ENCODE measurements around the gene FSD1. TPM values are rescaled to one million over a fixed set of nuclear protein-coding genes. Genes with fewer than 3 reads are reported as not detected.

FSD1 gene
- total RNA-seq, 2 donors from 2014 or later: not detected

DNA sequence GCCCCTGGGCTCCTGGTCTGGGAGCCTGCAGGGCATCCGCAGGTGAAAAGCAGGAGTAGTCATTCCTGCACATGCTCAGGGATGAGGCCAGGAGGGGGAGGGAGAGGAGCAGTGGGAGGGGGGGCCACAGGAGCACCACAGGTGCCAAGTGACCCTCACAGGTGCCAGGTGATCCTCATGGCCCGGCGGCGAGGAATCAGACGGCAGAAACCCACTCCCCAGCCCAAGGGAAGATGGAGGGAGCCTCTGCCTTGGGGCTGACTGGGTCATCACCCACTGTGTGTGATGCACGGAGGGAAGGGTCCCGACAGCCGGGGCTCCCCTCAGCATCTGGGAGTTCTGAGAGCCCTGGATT is 68.6 kb downstream of the FSD1 start:
- no peak for ATAC-seq

More for the DNA sequence above, 68.6 kb downstream of the FSD1 start:
- Histone ChIP-seq H3K27ac (peak overlapping the region in 1 of 4 donors; percentile 80), H3K27me3 (no peaks in the 10 kb centered on the region), H3K4me3 (no peak overlapping the region), H3K4me1 (peaks cover 98% of the 10 kb centered on the region), H3K36me3 (replicated peaks in 1 of 2; ENCODE audit: insufficient read depth in 1 of 2, low read depth in 2 of 2) (no peaks in the 10 kb centered on the region), H3K9me3 (no peaks in the 10 kb centered on the region)
- DNase-seq: no peak
- 87 to 90% methylated on average over 2 to 7 of the region's 8 CpGs for WGBS, 2 donors
- no peak for TF ChIP-seq POLR2A (IDR thresholded peaks at IDR 0.05)
- intact Hi-C loops (cut with DNase I): no loop called here

Other genes with a start within 250 kb of the FSD1 start
- 10 to 100 TPM; 30.9 to 31.3 TPM for gene ZBTB7A, start 237.7 kb upstream of the FSD1 start, total RNA-seq
- 10 to 100 TPM; 56.8 to 92.0 TPM for gene MAP2K2, start 180.5 kb upstream of the FSD1 start, total RNA-seq
- under 1 TPM in 1 of 2 donors, not detected in 1; 0.52 TPM for gene CREB3L3, start 151.0 kb upstream of the FSD1 start, total RNA-seq
- gene SIRT6, start 122.0 kb upstream of the FSD1 start, total RNA-seq: 10 to 100 TPM; 13.2 to 54.1 TPM
- 1 to 10 TPM; 2.1 to 3.6 TPM for gene ANKRD24, start 121.9 kb upstream of the FSD1 start, total RNA-seq
- gene EBI3, start 75.1 kb upstream of the FSD1 start, total RNA-seq: 10 to 100 TPM in 1 of 2 donors, under 1 TPM in 1; 0.99 to 27.5 TPM
- gene YJU2, start 57.5 kb upstream of the FSD1 start, total RNA-seq: 10 to 100 TPM; 15.5 to 20.2 TPM
- not detected for gene SHD, start 25.3 kb upstream of the FSD1 start, total RNA-seq
- not detected for gene TMIGD2, start 2.2 kb upstream of the FSD1 start, total RNA-seq
- gene STAP2, start 34.2 kb downstream of the FSD1 start, total RNA-seq: 10 to 100 TPM; 17.9 to 31.0 TPM
- 1 to 10 TPM in 1 of 2 donors, under 1 TPM in 1; 0.99 to 7.5 TPM for gene MPND, start 39.0 kb downstream of the FSD1 start, total RNA-seq
- gene SH3GL1, start 95.9 kb downstream of the FSD1 start, total RNA-seq: 10 to 100 TPM; 20.4 to 22.6 TPM
- 1 to 10 TPM; 3.4 to 6.3 TPM for gene CHAF1A, start 98.0 kb downstream of the FSD1 start, total RNA-seq
- 100 to 1,000 TPM in 1 of 2 donors, 10 to 100 TPM in 1; 64.6 to 107 TPM for gene UBXN6, start 153.2 kb downstream of the FSD1 start, total RNA-seq
- gene HDGFL2, start 167.7 kb downstream of the FSD1 start, total RNA-seq: 10 to 100 TPM; 24.9 to 33.6 TPM
- gene PLIN4, start 213.9 kb downstream of the FSD1 start, total RNA-seq: 100 to 1,000 TPM in 1 of 2 donors, 10 to 100 TPM in 1; 18.9 to 125 TPM
- gene PLIN5, start 230.6 kb downstream of the FSD1 start, total RNA-seq: 100 to 1,000 TPM in 1 of 2 donors, 10 to 100 TPM in 1; 72.9 to 132 TPM
- 10 to 100 TPM in 1 of 2 donors, 1 to 10 TPM in 1; 8.8 to 21.1 TPM for gene LRG1, start 235.4 kb downstream of the FSD1 start, total RNA-seq